Mesothelial cell of epicardium (in vitro differentiated cells): ENCODE results near the gene TMA7B. TPM values are rescaled to one million over a fixed set of nuclear protein-coding genes. Genes with fewer than 3 reads are reported as not detected.

ENCODE experiments used
- DNase-seq, 2 experiments: peaks; one replicate each; pipeline ENCODE4 v3.0.0; 2021; ENCODE audit warnings: low spot score in 2 of 2; ENCODE audit not compliant: unreplicated experiment in 2 of 2
- H3K27ac Mint-ChIP-seq: 2 replicates; pipeline ENCODE4 v1.8.0; 2021; ENCODE audit warnings: mixed read lengths
- H3K27me3 Mint-ChIP-seq: 2 replicates; pipeline ENCODE4 v1.8.0; 2021; ENCODE audit warnings: low read depth, mixed read lengths
- H3K36me3 Mint-ChIP-seq: 2 replicates; pipeline ENCODE4 v1.8.0; 2021; ENCODE audit warnings: mixed read lengths
- H3K4me1 Mint-ChIP-seq: 2 replicates; pipeline ENCODE4 v1.8.0; 2021; ENCODE audit warnings: mixed read lengths
- H3K4me3 Mint-ChIP-seq: 2 replicates; pipeline ENCODE4 v1.8.0; 2021; ENCODE audit warnings: mild to moderate bottlenecking, moderate library complexity, mixed read lengths
- H3K9me3 Mint-ChIP-seq: 2 replicates; pipeline ENCODE4 v1.8.0; 2021; ENCODE audit warnings: mixed read lengths
- total RNA-seq: library from RNA; stranded (reverse); gene quantifications from 3 replicates; pipeline ENCODE4 v1.2.1, GENCODE V29; 2021
- TF ChIP-seq, protein P1 (sequence below): fragments of 200-600 bp; sonication (generic); IDR thresholded peaks from one replicate; pipeline ENCODE4 v1.5.0; 2021; ENCODE audit warnings: antibody characterized with exemption; ENCODE audit not compliant: unreplicated experiment

TMA7B gene
- total RNA-seq, 1 donor from 2014 or later, result not detected

DNA sequence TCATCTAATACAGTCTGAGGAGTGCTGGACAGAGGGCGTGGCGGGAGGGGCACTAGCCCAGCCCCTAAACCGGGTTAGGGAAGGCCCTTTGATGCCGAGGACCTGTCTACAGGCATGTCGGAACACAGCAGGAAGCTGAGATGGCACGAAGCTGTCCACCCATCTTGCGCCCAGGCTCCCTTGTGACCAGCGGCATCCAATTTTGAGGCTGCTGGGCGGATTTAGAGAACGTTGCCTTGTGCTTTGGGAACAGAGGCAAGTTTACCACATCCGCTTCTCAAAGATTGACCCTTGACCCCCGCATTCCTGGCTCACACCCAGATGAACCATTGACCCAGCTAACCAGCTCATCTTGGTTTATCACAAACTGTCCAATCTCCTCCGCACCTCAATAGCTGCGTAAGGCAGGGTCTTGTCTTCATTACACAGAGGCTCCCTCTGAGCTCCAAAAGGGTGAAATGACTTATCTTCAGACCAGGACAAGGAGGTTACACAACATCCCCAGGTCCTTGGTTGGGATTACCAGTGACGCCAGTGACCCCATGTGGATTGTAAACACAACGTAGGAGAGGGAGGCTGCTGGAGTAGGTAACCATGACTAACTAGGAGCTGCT is 39.1 kb downstream of the TMA7B start:
- Mint-ChIP-seq H3K9me3 (no peaks in the 10 kb centered on the region), H3K27me3 (peaks cover 16% of the 10 kb centered on the region), H3K36me3 (no peaks in the 10 kb centered on the region), H3K27ac (no peak overlapping the region), H3K4me3 (no peak overlapping the region), H3K4me1 (peaks cover 68% of the 10 kb centered on the region)
- DNase-seq, result no peak
- TF ChIP-seq, protein P1, sequence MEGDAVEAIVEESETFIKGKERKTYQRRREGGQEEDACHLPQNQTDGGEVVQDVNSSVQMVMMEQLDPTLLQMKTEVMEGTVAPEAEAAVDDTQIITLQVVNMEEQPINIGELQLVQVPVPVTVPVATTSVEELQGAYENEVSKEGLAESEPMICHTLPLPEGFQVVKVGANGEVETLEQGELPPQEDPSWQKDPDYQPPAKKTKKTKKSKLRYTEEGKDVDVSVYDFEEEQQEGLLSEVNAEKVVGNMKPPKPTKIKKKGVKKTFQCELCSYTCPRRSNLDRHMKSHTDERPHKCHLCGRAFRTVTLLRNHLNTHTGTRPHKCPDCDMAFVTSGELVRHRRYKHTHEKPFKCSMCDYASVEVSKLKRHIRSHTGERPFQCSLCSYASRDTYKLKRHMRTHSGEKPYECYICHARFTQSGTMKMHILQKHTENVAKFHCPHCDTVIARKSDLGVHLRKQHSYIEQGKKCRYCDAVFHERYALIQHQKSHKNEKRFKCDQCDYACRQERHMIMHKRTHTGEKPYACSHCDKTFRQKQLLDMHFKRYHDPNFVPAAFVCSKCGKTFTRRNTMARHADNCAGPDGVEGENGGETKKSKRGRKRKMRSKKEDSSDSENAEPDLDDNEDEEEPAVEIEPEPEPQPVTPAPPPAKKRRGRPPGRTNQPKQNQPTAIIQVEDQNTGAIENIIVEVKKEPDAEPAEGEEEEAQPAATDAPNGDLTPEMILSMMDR, result no peak

GRCh38 chr22:40000171-40000570 is 40.0 kb downstream of the TMA7B start:
- TF ChIP-seq, protein P1, result no peak
- Mint-ChIP-seq H3K36me3 (no peaks in the 10 kb centered on the region), H3K4me3 (no peak overlapping the region), H3K27me3 (peaks cover 14% of the 10 kb centered on the region), H3K4me1 (peaks cover 71% of the 10 kb centered on the region), H3K9me3 (no peaks in the 10 kb centered on the region), H3K27ac (no peak overlapping the region)
- no peak for DNase-seq

- TF ChIP-seq, protein P1, result no peak
- no peaks in the 10 kb centered on the region for H3K9me3 Mint-ChIP-seq
- H3K27me3 Mint-ChIP-seq, result peaks cover 8% of the 10 kb centered on the region
- H3K4me1 Mint-ChIP-seq, result peaks cover 74% of the 10 kb centered on the region
- no peak overlapping the region for H3K27ac Mint-ChIP-seq
- no peak for DNase-seq
- no peak overlapping the region for H3K4me3 Mint-ChIP-seq
- H3K36me3 Mint-ChIP-seq, result no peaks in the 10 kb centered on the region
Observed at GRCh38 chr22:40001106-40001505, 40.9 kb downstream of the TMA7B start.

GRCh38 chr22:40001800-40002577 is 41.8 kb downstream of the TMA7B start:
- no peaks in the 10 kb centered on the region for H3K9me3 Mint-ChIP-seq
- no peak for DNase-seq
- H3K36me3 Mint-ChIP-seq, result no peaks in the 10 kb centered on the region
- TF ChIP-seq, protein P1, result no peak
- no peaks in the 10 kb centered on the region for H3K27me3 Mint-ChIP-seq
- H3K4me1 Mint-ChIP-seq, result peaks cover 72% of the 10 kb centered on the region
- H3K27ac Mint-ChIP-seq, result peak overlapping the region; percentile 22
- H3K4me3 Mint-ChIP-seq, result no peak overlapping the region

DNA sequence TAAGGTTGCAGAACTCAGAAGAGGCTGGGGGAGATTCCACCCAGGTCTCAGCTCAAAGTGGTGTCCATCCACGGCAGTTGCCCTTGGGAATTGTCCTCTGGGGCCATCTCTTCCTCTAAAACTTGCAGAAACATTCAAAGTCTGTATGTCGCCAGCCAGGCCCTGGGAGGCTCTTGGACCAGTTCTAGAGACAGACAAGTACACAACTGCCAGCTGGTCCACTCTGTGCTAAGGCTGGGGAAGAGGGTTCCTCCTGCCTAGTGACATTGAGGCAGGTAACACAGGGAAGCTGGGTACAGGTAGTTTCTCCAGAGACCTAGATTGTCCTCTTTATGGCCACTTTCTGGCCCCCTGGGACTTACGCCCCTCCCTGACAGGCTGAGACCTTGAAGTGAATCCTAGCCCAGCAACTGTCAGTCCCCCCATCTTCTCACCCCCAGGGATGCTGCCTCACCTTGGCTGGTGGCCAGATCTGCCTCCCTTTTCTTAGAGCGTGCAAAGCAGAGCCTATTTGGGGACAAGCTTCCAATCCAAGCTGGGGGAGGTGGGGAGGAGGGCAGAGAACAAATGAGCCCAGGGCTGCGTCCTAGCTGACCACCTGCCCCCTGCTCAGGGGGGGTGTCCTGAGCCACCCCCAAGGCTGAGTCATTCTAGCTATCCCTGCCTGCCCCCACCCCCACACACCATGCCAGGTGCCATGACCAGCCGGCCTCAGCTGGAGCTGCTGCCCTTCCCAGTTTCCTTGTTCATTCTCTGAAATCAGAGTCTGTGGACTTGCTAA is 42.9 kb downstream of the TMA7B start:
- TF ChIP-seq, protein P1, result no peak
- peaks cover 61% of the 10 kb centered on the region for H3K4me1 Mint-ChIP-seq
- H3K4me3 Mint-ChIP-seq, result no peak overlapping the region
- H3K36me3 Mint-ChIP-seq, result no peaks in the 10 kb centered on the region
- H3K27me3 Mint-ChIP-seq, result peaks cover 3% of the 10 kb centered on the region
- no peaks in the 10 kb centered on the region for H3K9me3 Mint-ChIP-seq
- no peak for DNase-seq
- H3K27ac Mint-ChIP-seq, result no peak overlapping the region
